ENCODE results near the gene EEF1E1.

The EEF1E1 gene

DNA sequence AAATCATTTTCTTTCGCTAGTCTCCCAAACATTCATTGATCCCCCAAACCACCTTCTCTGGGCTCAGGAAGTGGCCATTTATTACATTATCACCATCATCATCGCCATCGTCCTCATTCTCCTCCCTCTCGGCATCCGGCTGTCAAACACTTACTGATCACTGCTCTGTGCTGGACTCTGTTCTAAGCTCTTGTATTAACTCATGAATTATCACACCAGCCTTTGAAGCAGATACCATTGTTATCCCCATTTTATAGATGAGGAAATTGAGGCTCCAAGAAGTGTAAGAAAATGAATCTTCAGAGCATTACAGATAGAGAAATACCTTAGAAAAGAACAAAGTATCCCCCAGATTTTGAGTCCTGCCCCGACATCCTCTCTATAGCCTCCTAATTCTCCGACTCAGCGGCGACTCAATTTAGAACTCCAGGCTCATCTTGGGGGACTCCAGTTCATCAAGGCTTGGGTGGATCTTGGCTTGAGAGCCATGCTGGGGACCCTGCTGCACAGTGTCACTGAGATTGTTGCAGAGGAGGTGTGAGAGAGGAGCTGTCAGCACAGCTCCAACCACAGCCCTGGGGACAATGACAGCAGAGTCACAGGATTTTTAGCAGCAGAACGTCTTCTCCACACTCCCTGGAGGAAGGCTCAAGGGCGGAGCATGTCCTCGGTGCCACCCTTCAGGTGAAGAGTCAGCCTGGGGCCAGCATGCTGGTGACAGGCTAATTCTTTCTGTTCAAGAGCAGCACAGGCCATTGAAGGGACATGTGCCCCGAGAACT, 6.6 kb upstream of the EEF1E1 start:
- DNase-seq (ENCODE audit: low read depth), result no peak
- TF ChIP-seq, protein P1, sequence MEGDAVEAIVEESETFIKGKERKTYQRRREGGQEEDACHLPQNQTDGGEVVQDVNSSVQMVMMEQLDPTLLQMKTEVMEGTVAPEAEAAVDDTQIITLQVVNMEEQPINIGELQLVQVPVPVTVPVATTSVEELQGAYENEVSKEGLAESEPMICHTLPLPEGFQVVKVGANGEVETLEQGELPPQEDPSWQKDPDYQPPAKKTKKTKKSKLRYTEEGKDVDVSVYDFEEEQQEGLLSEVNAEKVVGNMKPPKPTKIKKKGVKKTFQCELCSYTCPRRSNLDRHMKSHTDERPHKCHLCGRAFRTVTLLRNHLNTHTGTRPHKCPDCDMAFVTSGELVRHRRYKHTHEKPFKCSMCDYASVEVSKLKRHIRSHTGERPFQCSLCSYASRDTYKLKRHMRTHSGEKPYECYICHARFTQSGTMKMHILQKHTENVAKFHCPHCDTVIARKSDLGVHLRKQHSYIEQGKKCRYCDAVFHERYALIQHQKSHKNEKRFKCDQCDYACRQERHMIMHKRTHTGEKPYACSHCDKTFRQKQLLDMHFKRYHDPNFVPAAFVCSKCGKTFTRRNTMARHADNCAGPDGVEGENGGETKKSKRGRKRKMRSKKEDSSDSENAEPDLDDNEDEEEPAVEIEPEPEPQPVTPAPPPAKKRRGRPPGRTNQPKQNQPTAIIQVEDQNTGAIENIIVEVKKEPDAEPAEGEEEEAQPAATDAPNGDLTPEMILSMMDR (conservative IDR thresholded peaks at IDR 0.05; ENCODE audit: low read depth, low read length), result no peak
- no peak overlapping the region for H3K4me3 ChIP-seq (ENCODE audit: low read length)

DNA sequence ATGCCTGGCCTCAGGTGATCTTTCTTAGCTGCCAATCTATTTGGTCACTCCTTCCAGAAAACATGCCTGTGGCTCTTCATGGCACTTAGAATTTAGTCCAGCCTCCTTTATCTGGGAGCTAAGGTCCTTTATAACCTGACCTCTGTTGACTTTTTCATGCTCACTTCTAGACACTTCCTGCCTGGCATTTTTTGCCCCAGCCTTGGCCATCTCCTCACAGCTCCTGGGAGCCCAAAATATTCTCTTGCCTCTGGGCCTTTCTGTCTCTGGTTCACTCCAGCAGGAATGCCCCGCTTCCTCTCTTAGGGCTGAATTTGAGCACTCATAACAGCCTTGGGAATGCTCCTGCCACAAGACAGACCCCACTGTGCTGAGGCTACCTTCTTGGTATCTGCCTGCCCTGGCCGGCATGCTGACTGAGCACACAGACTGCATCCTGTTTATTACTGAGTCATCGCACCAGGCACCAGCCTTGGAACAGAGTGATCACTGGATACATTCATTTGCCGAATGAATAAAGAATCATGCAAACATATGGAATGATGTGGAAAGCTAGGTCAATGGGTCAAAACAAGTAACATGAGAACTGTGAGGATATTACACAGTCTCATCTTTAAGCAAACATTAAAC, 5.8 kb upstream of the EEF1E1 start:
- peak; percentile 67 for DNase-seq (ENCODE audit: low read depth)
- no peak overlapping the region for H3K4me3 ChIP-seq (ENCODE audit: low read length)
- TF ChIP-seq, protein P1 (conservative IDR thresholded peaks at IDR 0.05; ENCODE audit: low read depth, low read length), result no peak

DNA sequence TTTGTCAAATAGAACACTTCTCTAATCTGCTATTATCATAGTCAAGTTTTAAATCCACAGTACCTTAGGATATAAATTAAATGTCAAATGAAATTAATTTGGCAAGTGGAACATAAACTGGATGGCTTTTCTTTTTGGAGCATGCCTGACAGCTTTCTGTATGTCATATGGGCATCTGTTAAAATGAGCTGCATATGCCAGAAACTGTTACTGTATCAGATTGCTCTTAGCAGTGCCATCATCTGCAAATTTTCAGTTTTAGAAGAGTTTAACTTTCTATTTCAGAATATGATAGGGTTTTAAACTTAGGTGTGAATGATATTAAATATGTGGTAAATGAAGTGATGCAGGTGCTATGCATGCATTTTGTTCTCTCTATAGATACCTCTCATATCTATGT, 3.4 kb upstream of the EEF1E1 start:
- DNase-seq (ENCODE audit: low read depth), result no peak
- TF ChIP-seq, protein P1 (conservative IDR thresholded peaks at IDR 0.05; ENCODE audit: low read depth, low read length), result no peak
- H3K4me3 ChIP-seq (ENCODE audit: low read length), result no peak overlapping the region

DNA sequence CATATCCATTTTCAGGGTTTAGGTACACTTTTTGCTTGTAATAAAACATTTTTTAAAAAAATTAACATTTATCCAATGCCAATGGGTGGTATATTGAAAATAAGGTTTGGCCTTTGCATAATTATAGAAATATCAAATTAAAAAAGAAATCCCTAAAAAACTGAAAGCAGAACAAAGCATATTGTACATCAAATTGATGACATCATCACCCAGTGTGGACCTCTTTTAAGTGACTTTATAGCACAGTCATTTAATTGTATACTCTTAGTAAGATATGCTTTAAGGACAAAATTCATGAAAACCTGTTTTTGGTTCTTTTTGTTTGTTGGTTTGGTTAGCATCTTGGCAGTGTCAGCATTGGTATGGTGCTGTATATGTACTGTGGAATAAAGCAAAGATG, 1.4 kb upstream of the EEF1E1 start:
- H3K4me3 ChIP-seq (ENCODE audit: low read length), result no peak overlapping the region
- TF ChIP-seq, protein P1 (conservative IDR thresholded peaks at IDR 0.05; ENCODE audit: low read depth, low read length), result no peak
- DNase-seq (ENCODE audit: low read depth), result no peak

DNA sequence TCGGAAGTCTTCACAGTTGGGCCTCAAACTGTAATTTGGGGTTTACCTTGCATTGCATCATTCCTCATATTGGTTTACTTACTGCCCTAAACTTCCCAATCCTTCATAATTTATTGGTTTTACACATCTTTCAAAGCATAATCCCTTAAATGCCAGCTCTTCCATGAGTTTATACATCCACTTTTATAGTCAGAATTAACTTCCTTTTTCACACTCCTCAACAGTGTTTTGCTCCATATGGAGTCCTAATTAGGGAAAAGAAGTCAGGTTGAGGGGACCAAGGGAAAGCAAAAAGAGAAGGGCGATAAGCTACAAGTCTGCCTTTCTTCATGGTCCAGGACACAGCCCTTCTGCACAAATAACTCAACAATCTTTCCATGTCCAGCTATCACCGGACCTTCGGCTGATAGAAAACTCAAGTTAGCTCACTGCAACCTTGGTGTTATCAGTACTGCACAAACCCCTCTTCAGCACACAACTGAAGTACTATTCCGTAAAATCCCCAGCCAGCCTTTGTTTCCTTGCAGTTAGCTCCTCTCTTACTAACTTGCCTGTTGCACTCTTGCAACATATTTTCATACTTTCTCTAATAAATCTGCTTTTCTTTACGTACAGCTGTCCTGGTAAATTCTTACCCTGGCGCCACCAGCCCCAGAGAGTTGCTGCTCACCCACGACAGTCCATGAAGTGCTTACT, 2.0 kb downstream of the EEF1E1 start:
- no peak overlapping the region for H3K4me3 ChIP-seq (ENCODE audit: low read length)
- TF ChIP-seq, protein P1 (conservative IDR thresholded peaks at IDR 0.05; ENCODE audit: low read depth, low read length), result no peak
- no peak for DNase-seq (ENCODE audit: low read depth)

DNA sequence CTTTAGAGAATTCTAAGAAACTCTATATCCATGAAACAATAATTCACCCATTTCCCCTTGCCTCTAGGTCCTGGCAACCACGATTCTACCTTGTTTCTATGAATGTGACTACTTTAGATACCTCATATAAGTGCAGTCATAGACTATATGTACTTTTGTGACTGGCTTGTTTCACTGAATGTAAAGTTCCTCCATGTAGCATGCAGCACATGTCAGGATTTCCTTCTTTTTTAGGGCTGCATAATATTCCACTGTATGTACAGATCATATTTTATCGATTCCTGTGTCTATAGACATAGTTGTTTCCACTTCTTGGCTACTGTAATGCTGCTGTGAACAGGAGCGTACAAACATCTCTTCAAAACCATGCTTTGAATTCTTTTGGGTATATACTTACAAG, 11.7 kb downstream of the EEF1E1 start:
- TF ChIP-seq, protein P1 (conservative IDR thresholded peaks at IDR 0.05; ENCODE audit: low read depth, low read length), result no peak
- DNase-seq (ENCODE audit: low read depth), result no peak
- H3K4me3 ChIP-seq (ENCODE audit: low read length), result no peak overlapping the region
